GM10847 (cell line): ENCODE measurements around the gene NEK11.

ENCODE experiments used
- POLR2A ChIP-seq: IDR thresholded peaks from 2 replicates; pipeline ENCODE4 v1.6.1; 2011; ENCODE audit not compliant: insufficient read length; ENCODE audit errors: extremely low read depth

The NEK11 gene

DNA sequence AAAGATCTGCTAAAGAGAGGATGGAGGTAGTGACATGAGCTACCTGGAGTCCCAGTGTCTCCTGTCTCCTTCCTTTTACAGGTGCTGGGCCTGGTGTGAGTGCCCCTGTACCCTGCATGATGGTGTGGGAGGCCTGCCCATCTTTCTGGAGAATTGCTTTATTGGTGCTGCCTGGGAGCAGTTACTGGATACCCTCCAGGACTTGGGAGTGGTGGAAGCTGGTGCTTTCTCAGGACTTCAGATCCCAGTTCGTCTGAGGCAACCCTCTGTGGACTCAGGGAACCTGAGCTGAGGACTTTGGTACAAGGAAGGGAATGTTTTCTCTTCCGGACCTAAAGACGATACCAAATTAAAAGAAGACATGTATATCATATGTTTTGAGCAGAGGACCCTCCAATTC, 336.6 kb downstream of the NEK11 start:
- TF ChIP-seq POLR2A = no peak

GRCh38 chr3:131370935-131371687, 344.4 kb downstream of the NEK11 start:
- no peak for TF ChIP-seq POLR2A

DNA sequence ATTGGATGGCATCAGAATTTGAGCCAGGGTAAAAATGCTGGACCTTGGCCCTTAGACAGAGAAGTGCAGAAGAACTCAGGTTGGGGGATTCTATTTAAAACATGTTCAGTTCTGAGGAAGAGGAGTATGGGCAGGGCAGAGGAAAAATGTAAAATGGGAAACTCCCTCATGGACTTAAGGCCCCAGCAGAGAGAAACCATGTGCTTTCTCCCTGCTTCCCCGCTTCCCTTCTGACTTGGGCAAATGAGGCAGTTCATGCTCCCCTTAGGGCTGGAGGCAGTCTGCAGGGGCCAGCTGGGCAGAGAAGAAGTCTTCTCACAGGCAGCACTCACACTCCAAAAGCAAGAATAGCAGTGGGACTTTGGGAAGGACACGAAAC, 345.0 kb downstream of the NEK11 start:
- TF ChIP-seq POLR2A = no peak

GRCh38 chr3:131374741-131375140, 348.1 kb downstream of the NEK11 start:
- TF ChIP-seq POLR2A = no peak

GRCh38 chr3:131381445-131382291, 355.0 kb downstream of the NEK11 start, which contains the start of gene NUDT16:
Gene NUDT16 (plus strand): TSS chr3:131381774. CDS start chr3:131381805, 31 bp downstream.
- peak; percentile 84 for TF ChIP-seq POLR2A

GRCh38 chr3:131386429-131387165, 359.9 kb downstream of the NEK11 start:
- no peak for TF ChIP-seq POLR2A

DNA sequence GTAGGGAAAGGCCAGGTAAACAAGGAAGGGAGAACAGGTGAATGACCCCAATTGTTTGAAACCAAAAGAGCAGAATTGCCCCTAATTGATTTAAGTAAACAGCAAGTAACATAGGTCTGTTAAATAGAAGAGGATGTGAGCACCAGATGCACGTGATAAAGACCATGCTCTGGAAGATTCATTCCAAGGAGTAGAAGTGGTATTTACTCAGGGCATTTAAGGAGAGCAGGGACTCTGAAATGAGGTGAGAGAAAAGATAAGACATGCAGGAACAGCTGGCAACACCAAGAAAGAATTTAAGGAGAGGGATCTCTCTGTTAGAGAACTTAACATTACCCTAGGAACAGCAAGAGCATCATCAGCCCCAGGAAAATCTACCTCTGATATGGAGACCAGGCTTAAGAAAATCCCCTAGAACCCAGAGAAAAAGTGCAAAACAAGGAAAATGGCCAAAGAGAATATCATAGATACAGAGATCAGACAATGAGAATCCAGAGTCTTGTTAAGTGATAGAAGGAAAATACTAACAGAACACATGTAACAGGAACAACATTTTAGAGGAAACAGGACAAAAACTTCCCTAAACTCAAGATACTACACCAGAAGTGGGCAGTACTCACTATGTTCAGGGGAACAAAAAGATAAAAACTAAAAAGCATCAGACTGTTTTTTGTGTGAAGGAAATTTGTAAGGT, 361.3 kb downstream of the NEK11 start:
- no peak for TF ChIP-seq POLR2A

DNA sequence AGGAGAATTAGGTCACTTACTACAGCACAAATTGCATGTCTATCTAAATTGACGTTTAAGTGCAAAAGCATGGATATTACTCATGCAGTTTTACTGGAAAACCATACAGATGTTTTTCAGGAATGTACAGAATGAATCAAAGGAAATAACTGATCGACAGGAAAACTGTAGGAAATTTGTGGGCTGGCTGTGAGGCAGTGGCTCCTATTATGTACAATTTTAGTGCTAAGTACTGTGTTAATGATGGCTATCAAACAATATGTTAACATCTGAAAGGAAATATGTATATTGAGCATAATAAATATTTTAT, 361.8 kb downstream of the NEK11 start:
- no peak for TF ChIP-seq POLR2A

GRCh38 chr3:131390331-131390730, 363.7 kb downstream of the NEK11 start:
- no peak for TF ChIP-seq POLR2A

DNA sequence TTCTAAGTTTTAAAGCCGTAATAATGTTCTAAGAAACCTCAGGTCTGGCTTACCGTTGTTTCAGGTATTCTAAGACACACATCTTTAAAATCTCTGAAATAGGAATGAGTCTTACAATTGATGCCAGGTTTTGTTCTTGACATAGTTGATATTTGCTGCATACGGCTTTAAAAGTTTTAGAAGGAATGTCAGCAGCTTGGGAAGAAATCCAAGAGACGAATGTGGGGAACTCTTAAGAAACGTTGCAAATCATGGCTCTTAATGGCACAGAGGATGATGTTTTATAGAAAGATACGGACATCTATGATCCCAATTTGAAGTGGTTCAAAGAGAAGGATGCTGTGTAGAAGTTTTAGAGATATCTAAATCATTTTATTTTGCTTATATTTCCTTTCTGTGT, 366.4 kb downstream of the NEK11 start:
- TF ChIP-seq POLR2A = no peak

- no peak for TF ChIP-seq POLR2A
Observed at GRCh38 chr3:131393868-131394267, 367.2 kb downstream of the NEK11 start.

DNA sequence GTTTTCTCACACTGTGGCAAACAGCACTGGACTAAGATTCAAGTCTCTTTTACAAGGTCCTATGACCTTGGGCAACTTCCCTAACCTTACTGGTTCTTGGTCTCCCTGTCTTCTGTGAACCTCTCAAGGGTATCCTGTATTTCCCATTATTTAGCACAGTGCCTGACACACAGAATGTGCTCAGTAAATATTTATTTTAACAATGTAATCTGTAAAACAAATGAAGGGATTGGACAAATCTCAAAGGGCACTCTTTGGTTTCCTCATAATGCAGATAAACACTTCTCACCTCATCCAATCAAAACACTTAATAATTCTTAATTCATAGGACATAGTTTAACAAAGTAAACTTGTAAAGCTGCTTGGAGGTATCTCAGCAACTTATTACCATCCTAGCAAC, 367.7 kb downstream of the NEK11 start:
- no peak for TF ChIP-seq POLR2A

DNA sequence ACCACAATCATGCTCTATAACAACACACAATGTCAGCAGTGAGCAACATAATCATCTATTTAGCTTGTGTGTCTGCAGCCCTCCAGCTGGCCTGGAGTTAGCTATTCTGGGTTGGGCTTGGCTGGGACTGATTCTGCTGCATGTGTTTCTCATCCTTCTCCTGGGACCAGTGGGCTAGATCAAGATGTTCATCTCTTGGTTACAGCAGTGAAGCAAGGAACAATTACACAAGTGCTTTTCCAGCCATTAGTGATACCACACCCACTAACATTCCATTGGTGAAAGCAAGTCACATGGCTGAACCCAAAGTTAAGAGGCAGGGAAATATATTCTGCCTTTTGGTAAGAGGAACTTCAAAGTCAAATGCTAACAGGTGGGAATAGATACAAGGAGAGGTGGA, 369.5 kb downstream of the NEK11 start:
- TF ChIP-seq POLR2A = no peak

- TF ChIP-seq POLR2A = no peak
Observed at GRCh38 chr3:131397889-131398288, 371.2 kb downstream of the NEK11 start.
